ENCODE data around the gene GNAQ.

GRCh38 chr9:77949751-77950436, 81.7 kb downstream of the GNAQ start:
- TF ChIP-seq CTCF (IDR thresholded peaks at IDR 0.05) (no peak), POLR2A (IDR thresholded peaks at IDR 0.05) (no peak)

All from lower leg skin (tissue), 3 donors.